Superior temporal gyrus (tissue), 1 donor: ENCODE results near the gene SPATA31C1.
A peak's percentile ranks its signal among the peaks of the same experiment; 100 is the strongest.
"Not testable (repeated sequence)": the region's sequence is repeated elsewhere in the genome, so short reads cannot be mapped to it uniquely, and the experiment has no call there.

Experiments
- DNase-seq: peaks from one replicate; pipeline ENCODE4 v3.0.0-alpha.2; 2016; ENCODE audit errors: extremely low spot score

Gene SPATA31C1

GRCh38 chr9:87886933-87887505 is 30.7 kb upstream of the SPATA31C1 start:
- no peak for DNase-seq

GRCh38 chr9:87887661-87888480 is 29.9 kb upstream of the SPATA31C1 start:
- DNase-seq: no peak

- DNase-seq: no peak
Observed at GRCh38 chr9:87888501-87888900, 29.3 kb upstream of the SPATA31C1 start.

- DNase-seq: no peak
Observed at GRCh38 chr9:87889065-87889881, 28.5 kb upstream of the SPATA31C1 start.

GRCh38 chr9:87889882-87890252 is 27.9 kb upstream of the SPATA31C1 start:
- DNase-seq: no peak

GRCh38 chr9:87890837-87891236 is 26.9 kb upstream of the SPATA31C1 start:
- DNase-seq: no peak

GRCh38 chr9:87891754-87892153 is 26.0 kb upstream of the SPATA31C1 start:
- DNase-seq: no peak

- no peak for DNase-seq
Observed at GRCh38 chr9:87892956-87893355, 24.8 kb upstream of the SPATA31C1 start.

- no peak for DNase-seq
Observed at GRCh38 chr9:87894998-87895625, 22.6 kb upstream of the SPATA31C1 start.

- no peak for DNase-seq
Observed at GRCh38 chr9:87896891-87897290, 20.9 kb upstream of the SPATA31C1 start.

GRCh38 chr9:87898151-87898550 is 19.6 kb upstream of the SPATA31C1 start:
- DNase-seq: no peak

- not testable (repeated sequence) for DNase-seq
Observed at GRCh38 chr9:87902371-87902770, 15.4 kb upstream of the SPATA31C1 start.

GRCh38 chr9:87909310-87910041 is 8.3 kb upstream of the SPATA31C1 start:
- no peak for DNase-seq

- no peak for DNase-seq
Observed at GRCh38 chr9:87910821-87911220, 6.9 kb upstream of the SPATA31C1 start.

GRCh38 chr9:87919013-87919412 is 1.3 kb downstream of the SPATA31C1 start:
- not testable (repeated sequence) for DNase-seq

- not testable (repeated sequence) for DNase-seq
Observed at GRCh38 chr9:87921561-87921960, 3.8 kb downstream of the SPATA31C1 start.

- DNase-seq: peak; percentile 1
Observed at GRCh38 chr9:87923012-87923411, 5.2 kb downstream of the SPATA31C1 start.

- DNase-seq: not testable (repeated sequence)
Observed at GRCh38 chr9:87924851-87925250, 7.1 kb downstream of the SPATA31C1 start.

GRCh38 chr9:87929152-87929551 is 11.4 kb downstream of the SPATA31C1 start:
- DNase-seq: not testable (repeated sequence)

- DNase-seq: not testable (repeated sequence)
Observed at GRCh38 chr9:87934444-87934843, 16.7 kb downstream of the SPATA31C1 start.

GRCh38 chr9:87937352-87937751 is 19.6 kb downstream of the SPATA31C1 start:
- not testable (repeated sequence) for DNase-seq
